Astrocyte of the spinal cord (primary cell): ENCODE results near the gene NBDY.

Source experiments
- DNase-seq: peaks from one replicate; pipeline ENCODE4 v3.0.0; 2011; ENCODE audit warnings: low read depth, low spot score
- H3K4me3 ChIP-seq: 2 replicates; pipeline ENCODE4 v1.5.1; 2011; ENCODE audit warnings: low read depth, mild to moderate bottlenecking, low read length, moderate library complexity
- in situ Hi-C: cut with HindIII; loops from 2 replicates; pipeline ENCODE4 v1.10.0; 2017; ENCODE audit warnings: low sequenced_read_pairs
- TF ChIP-seq, protein P1 (sequence below): IDR thresholded peaks from 2 replicates; pipeline ENCODE4 v1.5.1; 2012; ENCODE audit warnings: low read depth, mild to moderate bottlenecking, low read length, inconsistent platforms

The NBDY gene

DNA sequence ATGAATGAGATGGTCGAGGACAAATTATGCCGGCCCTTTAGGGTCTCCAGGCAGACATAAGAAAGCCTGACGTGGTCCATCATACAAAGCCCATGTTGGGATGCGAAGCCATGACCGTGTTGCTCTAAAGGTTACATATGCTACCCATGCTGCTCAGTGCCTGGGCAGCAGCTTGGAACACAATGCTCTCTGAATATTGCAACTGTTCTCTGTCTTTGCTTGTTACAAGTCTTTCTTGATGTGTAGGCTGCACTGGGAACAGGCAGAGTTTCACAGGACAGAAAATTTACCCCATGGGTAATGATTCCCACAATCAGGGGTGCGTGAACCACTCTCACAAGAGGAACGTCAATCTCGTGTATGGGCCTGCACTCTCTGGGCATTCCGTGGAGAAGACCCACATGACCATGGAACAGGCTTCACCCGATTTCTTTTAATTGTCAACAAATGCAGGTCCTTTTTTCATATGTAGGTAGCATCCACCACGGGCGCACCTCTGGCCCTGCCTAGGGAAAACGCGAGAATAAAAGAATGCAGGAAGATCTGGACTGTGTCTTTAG, 66.3 kb downstream of the NBDY start:
- TF ChIP-seq, protein P1, sequence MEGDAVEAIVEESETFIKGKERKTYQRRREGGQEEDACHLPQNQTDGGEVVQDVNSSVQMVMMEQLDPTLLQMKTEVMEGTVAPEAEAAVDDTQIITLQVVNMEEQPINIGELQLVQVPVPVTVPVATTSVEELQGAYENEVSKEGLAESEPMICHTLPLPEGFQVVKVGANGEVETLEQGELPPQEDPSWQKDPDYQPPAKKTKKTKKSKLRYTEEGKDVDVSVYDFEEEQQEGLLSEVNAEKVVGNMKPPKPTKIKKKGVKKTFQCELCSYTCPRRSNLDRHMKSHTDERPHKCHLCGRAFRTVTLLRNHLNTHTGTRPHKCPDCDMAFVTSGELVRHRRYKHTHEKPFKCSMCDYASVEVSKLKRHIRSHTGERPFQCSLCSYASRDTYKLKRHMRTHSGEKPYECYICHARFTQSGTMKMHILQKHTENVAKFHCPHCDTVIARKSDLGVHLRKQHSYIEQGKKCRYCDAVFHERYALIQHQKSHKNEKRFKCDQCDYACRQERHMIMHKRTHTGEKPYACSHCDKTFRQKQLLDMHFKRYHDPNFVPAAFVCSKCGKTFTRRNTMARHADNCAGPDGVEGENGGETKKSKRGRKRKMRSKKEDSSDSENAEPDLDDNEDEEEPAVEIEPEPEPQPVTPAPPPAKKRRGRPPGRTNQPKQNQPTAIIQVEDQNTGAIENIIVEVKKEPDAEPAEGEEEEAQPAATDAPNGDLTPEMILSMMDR: no peak
- no peak for DNase-seq
- no peak overlapping the region for H3K4me3 ChIP-seq
- in situ Hi-C loops: no loop called here

DNA sequence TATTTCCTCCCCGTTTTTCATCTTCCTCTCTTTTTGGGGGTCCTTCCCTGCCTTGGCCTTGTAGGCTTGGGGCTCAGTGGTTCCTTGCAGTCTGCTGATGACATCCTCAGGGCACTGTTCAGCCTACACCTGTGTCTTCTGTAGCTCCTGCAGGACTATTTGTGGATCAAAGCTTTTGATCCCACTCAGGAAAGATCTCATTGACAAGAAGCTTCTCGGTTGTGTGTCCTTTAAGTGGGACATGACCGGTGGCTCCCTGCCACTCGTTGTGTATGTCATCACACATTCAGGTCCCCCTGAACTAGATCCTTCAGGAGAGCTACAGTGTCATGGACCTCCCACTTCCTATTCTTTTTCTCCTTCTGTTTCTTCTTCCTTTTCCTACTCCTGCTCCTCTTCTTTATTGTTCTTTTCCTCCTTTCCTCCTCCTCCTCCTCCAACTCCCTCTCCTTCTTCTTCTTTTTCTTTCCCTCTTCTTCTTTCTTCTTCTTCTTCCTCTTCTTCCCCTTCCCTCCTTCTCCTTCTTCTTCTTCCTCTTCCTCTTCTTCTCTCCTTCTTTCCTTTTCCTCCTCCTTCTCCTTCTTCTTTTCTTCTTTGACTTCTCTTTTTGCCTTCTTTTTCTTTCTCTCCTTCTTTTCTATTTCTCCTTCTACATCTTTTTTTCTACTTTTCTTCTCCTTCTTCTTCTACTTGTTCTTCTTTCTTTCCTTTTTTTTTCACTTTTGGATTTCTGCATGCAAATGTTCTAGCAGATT, 67.8 kb downstream of the NBDY start:
- in situ Hi-C loops: no loop called here
- H3K4me3 ChIP-seq: no peak overlapping the region
- DNase-seq: no peak
- TF ChIP-seq, protein P1: no peak

DNA sequence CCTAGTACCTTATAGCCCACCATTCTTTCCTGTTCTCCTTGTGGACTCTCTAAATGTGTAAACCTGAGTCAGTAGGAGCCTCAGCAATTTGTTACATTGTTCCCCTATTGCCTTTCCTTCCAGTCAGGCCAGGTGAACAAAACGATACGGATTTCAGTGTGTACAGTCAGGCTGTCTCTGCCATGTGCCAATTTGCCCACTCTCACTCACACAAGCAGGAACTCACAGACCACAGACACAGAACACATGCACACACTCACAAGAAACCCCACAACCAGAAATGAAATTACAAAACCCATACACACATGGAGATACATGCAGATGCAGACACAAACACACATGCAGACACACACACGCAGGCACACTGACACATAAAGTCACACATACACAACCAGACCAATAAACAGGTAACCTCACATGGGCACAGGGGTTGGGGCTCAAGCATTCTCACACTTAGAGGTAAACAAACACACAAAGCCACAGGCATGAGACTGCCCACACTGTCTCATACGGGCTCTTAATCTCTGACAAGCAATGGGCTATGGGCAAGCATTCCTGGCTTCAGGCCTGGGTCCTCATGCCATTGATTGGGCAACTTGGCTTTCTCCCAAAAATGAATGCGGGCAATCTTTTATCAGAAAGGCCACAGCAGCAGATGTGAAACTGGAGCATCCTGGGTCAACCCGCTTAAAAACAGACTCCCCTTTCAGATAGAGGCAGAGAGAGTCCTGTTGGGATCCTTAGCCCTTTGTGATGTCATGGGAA, 68.7 kb downstream of the NBDY start:
- TF ChIP-seq, protein P1: no peak
- in situ Hi-C loops: no loop called here
- no peak overlapping the region for H3K4me3 ChIP-seq
- DNase-seq: no peak

DNA sequence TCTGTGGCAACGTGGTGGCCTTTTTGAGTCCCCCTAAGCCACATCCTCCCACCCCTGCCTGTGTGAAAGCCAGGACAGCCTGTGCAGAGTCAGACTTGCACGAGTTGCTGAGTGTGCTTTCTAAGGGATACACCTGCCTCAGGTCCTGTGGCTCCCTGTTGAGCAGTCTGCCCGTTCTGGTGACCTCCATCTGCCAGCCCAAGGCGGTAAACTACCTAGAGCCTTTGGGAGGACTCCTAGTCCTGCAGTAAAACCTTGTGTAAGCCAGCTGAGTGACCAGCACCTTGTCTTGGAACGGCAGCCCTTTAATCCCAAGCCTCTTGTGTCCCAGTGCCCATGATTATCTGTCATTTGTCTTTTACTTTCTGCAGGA, 69.3 kb downstream of the NBDY start:
- in situ Hi-C loops: no loop called here
- DNase-seq: no peak
- TF ChIP-seq, protein P1: no peak
- H3K4me3 ChIP-seq: no peak overlapping the region

DNA sequence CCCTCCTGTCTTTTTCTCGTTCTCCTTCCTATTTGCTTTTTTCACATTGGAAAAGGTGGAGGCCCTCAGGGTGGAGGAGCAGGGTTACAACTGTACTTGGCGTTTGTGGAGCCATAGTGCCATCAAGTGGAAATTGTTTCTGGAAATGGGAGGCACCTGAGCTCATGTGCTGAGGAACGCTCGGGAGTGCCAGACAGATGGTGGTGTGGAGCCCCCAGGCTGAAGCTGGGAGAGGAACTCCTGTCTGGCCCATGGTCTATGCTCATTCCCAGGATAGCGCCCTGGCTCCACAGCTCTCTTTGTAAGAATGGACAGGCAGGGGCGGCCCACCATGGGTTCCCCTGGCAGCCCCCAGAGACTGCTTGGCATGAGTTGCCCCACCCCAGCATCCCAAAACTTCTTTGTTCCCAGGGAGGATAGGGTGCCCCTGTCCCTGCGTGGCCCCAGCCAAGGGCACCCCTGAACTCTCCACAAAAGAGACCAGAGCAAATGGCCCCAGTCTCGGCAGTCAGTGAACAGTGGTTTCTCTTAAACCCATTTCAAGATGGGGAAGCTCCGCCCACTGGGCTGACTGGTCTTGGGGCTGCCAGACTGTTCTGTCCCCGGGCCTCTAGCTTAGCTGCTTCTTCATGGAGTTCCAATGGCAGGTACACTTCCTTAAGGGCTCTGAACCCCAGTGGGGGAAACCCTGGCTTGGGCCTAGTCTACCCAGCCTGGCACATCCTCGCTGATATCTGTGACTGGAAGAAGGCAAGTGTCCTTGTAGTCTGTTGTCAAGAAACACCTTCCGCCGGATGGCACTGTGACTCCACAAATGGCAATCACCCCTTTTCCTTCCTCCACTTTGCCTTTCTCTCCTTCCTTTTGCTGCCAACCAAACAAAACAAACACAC, 70.1 kb downstream of the NBDY start:
- no peak overlapping the region for H3K4me3 ChIP-seq
- in situ Hi-C loops: no loop called here
- TF ChIP-seq, protein P1: no peak
- DNase-seq: no peak

DNA sequence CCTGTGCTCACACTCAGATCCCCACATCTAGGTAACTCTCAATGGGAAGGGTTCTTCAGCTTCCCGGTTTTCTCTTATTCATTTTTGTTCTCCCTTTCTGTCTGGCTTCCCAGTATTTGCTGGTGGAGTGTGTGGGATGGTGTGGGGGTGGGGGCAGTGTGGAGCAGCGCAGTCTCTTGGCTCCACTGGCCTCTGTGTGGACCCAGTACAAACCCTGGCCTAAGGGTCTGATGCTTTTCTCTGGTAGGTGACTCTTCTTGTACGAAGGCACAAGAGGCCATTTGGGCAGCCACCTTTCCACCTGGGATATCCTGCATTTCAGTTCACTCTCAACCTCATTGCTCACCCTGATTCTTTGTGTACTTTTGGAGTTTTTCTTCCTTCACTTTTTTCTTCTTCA, 71.3 kb downstream of the NBDY start:
- in situ Hi-C loops: no loop called here
- no peak for DNase-seq
- TF ChIP-seq, protein P1: no peak
- H3K4me3 ChIP-seq: no peak overlapping the region
